NCI-H1694 treated with DMSO at 0.1 percent for 48 hours (cell line): Measurements from ENCODE around the gene DDX41.

Experiments used
- DNase-seq: peaks from one replicate; lab custom pipeline; 2025; lab: John Stamatoyannopoulos, UW

Gene DDX41

DNA sequence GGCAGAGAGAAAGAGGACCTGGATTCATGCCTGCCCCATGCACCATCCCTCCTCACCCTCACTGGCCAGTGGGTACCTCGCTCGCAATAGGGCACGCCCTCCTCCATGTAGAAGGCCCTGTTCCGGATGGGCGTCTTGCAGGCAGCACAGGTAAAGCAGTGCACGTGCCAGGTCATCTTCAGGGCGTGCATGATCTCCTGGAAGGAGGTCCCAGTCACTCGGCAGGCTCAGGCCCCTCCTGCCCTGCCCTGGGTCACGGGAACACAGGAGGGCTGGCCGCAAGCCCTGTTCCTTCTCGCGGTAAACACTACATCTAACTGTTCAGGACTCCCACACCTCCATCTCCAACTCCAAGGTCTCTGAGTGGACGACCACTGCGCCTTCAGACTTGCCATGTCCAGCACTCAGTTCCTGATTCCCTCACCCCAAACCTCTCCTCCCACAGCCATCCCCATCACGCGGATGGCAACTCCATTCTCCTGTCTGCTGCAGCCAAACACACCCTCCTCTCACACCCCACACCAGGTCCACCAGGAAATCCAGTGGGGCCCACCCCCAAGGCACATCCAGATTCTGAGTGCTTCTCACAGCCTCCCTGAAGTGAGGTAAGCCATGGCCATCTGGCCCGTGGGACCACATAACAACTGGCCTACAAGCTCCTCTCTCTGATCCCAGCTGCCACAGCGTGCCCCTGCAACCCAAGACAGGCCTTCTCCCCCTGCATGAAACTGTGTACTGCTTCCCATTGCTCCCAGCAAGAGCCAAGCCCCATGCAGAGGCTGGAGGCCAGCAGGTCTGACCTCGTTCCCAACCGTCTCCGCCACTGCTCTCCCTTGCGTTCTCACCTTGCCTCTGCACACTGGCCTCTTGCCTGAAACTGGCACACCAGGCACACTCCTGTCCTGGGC lies 32.5 kb downstream of the DDX41 start:
- no peak for DNase-seq

DNA sequence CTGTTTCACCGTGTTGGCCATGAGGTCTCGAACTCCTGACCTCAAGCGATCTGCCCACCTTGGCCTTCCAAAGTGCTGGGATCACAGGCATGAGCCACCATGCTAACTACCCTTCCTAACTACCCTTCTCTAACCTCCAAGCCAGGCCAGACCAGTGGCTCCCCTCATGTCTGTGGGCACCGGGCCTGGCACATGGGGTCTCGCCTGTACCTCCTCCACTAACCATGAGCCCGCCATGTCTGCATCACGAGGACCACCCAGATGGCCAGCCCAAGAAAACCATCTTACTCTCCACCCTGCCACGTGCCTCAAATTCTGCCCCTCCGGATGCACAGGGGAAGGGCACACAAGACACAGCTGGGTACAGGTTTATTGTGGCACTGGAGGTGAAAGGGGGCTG lies 33.7 kb downstream of the DDX41 start:
- DNase-seq = no peak

DNA sequence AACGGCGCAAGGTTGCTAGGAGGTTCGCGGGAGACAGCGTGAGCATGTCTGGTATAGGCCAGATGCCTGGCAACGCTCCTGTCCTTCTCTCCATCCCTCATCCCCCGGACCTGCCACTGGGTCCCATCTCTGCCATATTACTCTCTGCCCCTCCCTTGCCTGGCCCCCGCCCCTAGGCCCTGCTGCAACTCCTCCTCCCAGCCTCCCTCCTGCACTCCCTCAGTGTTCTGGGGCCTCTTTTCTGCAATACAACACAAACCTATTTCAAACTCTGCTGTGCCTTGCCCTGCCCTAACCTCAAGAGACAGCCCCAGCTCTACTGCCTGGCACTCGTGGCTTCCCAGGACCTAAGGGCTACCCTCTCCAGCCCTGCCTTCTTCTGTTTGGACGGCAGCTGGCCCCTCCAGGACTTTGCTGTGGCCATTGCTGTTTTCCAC lies 34.4 kb downstream of the DDX41 start:
- no peak for DNase-seq

DNA sequence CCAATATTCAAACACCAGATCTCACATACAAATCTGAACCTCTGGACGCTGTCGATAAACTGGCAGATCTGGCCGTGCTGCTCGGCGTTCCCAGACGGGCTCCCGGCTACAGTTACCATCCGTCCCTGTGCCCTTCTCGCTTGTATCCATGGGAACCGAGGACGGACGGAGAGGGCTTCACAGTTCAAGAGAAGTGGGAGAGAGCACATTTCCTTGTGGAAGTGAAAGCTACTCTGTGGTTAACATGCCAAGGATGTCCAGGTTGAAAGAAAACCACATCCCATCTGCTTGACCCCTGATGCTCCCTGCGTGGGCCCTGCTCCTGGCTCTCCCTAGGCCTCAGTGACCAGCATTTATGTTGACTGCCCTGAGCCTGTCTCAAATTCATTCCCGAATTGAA lies 37.0 kb downstream of the DDX41 start:
- DNase-seq = no peak

DNA sequence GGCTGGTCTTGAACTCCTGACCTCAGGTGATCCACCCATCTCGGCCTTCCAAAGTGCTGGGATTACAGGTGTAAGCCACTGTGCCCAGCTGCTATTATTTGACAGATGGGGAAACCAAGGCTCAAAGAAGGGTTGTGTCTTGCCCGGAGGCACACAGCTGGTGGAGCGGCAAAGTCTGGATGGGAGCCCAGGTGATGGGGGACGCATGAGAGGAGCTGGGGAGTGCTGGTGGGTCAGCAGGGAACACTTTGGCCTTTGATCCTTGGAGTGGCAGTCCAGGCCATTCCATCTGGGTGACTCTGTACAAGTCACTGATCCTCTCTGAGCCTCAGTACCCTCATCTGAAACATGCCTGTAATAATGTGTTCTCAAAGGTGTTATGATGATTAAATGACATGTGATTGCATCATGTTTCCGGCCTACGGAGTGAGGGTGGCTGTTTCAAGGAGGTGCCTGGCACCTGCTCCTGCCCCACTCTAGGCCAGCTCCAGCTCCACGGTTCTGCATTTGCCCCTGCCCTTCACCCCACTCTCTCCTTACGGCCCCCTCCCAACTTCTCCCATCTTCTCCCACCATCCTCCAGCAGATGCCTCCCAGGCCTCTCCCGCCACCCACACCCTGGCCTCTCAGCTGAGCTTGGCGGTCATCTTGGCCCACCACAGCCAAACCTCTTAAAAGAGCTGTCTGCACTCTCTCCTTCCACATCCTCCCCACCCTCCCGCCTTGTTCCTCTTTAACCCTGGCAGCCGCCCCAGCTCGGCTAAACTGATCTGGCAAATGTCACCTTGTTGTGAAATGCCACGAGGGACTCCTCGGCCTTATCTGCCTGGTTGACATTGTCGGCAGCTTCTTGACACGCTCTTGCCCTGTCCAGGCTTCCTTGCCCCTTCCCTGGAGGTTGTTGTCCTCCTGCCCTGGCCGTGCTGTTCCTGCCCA lies 37.8 kb downstream of the DDX41 start:
- no peak for DNase-seq

DNA sequence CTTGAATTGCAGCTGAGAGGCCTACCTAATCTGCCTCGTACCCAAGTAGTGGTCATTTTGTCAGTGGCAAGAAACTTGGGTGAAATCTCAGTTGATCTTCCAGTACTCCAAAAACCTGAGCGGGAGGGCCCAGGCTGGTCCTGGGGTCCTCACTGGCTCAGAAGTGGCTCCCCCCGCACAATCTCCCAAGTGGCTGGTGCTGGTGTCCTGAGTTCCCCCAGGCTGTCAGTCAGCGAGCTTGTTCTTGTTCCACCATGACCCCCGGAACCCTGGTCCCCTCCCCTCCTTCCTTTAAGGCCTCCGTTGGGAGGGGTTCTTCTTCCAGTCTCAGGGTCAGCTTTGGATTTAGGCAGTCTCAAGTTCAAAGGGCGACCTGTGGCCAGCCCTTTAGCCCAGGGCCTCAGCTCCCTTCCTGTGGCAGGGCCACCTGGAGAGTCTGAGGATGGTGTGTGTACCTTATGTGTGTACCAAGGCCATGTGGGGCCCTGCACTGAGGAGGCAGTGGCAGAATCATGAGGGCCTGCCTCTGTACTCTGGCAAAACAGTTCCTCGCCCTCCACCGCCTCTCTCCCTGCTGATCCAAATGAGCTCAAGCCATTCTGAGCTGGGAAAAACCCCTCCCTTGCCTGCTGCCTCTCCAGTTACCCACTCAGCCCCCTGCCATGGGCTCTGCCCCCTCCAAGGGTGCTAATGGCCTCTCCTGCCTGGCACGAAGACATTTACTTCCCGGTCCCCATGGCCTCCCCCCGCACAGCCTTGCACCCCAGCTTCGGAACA lies 38.9 kb downstream of the DDX41 start:
- DNase-seq = no peak

DNA sequence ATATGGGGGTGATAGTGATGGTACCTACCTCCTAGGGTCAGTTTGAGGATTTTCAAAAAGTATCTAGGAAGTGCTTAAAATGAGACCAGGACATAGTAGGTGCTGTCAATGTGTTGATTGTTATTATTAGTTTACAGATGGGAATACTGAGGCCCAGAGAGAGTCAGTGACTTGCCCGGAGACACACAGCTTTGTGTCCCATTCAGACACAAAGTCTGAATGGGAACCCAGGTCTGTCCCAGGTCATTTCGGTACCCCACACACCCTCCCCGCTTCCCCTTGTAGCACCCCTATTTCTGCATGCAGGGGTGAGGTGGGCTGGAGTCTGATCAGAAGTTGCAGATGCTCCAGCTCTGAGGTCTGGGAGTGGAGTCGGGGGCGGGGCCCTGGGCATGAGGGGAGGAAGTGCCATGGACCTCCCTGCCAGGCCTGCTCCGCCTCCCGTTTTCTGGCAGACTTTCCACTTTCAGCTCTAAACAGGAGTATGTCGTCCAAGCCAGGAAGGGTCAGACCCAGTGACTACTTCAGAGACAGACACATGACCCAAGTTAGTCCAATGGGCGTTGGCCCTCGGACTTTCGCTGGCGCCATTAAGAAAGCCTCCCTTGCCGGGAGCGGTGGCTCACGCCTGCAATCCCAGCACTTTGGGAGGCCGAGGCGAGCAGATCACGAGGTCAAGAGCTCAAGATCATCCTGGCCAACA lies 40.1 kb downstream of the DDX41 start:
- DNase-seq = no peak

DNA sequence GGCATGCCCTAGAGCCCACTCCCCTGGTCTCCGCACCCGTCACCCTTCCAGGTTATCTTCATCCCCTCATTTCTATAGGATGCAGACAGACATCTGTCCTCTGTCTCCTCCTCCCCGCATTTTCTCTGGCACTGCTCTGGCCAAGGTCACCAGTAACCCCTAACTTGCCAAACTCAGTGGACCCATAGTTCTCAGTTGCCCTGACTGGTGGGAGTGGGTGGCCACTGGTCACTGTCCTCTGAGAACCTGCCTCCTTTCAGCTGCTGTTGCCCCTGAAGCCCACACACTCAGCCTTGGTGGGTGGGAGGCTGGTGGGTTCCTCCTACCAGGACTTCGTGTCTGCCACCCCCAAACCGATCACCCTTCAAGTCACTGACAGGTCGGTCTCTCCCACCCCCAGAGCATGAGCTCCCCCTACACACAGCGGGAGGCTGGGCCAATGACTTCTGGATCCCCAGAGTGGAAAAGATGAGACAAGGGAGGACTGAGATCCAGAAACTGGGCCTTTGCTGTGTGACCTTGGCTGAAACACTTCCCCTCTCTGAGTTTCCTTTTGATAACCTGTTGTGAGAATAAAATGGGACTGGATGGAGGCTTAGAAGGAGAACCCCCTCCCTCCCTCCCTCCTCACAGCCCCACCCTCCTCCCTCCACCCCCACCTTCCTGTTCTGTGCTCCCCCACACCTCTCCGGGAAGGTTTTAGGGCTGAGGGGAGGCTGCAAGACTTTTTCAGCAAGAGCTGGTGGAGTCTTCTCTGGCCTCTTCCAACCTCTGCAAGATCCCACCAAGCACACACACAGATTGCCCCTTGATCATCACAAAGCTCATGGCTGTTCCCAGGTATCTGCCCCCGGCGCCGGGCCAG lies 41.0 kb downstream of the DDX41 start:
- DNase-seq = no peak

DNA sequence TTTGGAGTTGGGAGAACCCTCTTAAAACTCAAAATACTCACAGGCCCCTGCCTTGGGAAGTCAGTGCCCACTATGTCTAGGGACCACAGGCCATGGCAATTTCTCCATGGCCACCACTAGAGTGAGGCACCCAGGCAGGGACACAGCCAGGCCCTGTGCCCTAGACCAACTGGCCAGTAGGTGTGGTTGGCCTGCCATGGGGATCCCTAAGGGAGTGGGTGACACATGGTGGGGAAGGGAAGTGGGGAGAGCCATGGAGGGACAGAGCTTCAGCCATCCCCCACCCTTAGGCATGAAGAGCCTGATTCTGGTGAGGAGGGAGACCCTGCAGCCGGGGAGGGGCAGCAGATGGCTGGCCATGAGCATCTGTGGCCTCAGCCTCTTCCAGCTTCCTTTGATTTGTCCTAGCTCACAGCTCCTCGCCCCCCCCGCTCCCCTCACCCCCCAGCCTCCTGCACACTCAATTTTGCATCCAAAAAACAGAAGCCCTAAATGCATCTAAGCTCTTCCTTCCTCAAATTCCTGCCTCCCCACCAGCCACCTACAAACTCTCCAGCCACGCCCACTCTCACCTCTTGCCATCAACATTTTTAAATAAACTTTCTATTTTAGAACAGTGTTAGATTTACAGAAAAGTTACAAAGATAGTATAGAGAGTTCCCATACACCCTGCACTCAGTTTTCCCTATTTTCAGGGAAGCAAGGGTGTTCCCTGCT lies 41.8 kb downstream of the DDX41 start:
- DNase-seq = no peak

DNA sequence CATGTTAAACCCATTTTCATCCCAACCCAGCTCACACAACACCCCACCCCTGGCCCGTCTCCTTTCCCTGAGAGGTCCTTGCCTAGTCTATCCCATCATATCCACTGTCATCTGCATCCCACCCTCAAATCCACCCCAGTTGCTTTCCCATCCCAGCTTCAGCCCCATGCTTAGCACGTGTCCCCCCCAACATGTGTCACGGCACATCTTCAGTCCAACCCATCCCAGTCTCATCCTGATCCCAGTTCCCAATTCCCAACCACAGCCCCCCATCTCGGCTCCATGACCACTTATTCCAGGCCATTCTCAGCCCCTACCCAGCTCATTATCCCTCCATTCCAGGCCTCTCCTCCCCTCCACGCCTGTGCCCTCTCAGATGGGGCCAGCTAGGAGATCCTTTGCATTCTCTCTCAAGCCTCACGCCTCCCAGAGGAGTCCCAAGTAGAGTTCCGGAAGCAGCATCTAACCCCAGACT lies 42.7 kb downstream of the DDX41 start:
- no peak for DNase-seq

DNA sequence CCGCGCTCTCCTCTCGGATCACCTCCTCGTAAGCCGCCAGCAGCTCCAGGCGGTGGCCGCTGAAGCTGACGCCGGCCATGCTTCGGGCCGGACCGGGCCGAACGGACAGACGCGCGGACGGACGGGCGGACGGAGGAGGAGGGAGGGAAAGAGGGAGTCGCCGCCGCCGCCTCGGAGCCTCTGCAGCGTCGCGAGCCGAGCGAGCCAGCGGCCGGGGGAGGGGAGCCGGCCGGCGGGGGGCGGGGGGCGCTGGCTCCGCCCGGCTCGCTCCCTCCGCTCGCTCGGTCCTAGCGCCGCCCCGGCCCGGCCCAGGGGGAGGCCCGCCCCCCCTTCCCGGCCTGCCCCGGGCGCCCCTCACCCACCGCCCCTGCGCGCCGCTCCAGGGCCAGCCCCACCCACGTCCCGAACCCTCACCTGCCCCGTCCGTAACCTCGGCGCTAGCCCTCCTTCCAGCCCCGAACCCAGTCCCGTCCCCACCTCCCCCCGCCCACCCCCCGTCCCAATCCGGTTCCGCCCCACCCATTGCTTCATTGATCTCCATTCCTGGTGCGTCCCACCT lies 43.2 kb downstream of the DDX41 start, which contains the start of gene DBN1:
Gene DBN1, minus strand, starts transcription at position 192 of the 559 bp plus-strand sequence. Its CDS starts 113 bp downstream, at position 79.
- peak; percentile 24 for DNase-seq

DNA sequence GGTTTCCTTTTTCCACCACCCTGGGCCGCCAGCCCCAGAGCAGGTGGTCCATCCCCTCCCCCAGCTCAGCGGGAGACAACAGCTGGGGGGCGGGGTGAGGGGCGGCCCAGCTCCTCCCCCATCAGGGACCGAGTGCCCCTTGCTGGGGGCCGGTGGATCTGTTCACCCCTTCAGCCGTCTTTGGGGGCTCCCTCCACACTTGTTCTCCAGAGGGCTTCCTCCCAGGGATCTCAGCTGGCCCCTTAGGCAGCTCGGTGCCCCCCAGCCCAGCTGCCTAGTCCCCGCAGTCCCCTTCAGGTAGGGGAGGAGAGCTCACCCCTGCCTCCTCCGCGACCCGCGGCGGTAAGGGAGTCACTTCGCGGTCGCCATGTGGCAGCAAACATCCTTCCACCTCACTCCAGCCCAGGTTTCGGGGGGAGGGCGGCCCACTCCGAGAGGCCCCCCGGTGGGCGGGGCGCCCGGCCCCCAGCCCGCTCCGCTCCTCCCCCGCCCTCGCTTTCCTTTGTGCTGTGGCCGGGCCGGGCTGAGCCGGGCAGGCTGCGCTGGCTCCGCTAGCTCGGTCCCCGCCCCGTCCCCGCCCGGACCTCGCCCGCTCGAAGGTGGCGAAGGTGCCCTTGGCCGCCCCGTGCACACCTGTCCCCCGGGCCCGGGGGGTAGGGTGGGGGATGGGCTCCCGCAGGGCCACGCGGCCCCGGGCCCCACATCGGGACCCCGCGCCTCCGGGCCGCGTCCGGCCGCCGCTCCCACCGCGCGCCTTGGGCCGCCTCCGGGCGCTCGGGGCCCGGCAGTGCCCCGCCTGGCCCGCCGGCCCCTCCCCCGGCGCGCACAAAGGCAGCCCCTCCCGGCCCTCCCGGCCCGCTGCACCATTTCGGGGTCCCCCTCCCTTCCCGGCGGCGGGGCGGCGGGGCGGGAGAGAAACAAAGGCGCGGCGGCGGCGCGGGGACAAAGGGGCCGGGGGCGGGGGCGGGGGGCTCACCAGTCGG lies 44.0 kb downstream of the DDX41 start:
- DNase-seq = no peak

DNA sequence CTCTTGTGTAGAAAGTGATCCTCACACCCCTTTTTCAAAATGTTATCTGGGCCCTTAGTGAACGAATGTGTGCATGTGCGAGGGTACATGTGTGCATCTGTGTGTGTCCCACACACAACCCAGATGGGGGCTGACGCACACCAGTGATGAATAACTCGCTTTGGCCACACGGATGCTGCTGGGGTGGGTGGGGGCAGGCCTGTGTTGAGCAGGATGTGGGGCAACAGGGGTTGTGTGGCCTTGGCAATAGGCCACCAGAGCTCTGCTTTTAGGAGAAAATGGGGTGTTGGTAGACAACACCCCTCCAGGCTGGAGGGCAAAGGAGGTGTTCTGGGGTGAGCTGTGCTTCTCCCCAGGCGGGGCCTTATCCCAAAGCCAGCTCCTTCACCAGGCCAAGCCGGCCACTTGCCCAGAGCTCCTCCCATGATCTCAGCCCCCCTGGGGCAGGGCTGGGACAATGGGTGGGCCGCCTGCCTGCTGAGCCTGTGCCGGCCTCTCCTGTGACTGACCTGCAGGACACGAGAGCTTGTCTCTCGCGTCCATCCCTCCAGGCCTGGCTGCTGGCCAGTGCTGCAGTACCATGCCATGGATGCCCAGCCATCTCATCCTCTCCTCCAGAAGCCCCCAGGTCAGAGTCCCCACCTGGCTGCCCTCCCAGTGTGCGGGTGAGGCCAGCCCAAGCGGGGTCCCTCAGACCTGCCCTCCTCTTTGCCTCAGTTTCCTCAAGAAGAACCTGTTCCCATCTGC lies 45.0 kb downstream of the DDX41 start:
- no peak for DNase-seq

DNA sequence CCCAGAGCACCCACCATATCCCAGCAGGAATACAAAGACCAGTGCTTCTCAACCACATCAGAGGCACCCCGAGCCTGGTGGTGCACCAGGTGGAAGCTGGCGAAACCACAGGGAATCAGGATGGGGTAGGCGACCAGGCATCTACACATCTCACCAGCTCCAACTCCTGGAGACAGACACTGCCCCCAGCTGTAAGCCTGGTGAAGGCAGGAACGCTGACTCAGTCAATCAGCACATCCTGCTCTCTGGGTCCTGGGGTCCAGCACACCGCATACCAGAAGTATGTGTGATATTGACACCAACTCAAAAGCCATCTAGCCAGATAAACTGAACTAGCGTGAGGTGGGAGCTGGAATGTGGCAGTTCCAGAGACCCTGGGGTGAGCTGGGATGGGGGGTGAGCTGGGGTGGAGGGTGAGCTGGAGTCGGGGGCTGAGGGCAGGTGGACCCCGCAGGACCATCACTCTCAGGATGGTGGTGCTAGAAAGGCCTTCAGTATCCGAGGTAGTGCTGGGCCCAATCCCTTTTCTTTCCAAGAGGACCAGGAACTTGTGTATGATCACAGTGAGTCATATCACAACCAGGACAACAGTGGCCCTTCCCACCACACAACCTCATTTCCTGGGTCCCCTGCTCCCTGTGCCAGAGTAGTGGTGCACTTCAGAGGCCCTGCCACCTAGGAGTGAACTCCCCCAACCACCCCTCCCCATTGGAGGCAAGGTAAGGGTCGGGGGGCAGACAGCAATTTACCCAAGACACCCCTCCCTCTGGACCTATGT lies 45.8 kb downstream of the DDX41 start:
- DNase-seq = no peak

DNA sequence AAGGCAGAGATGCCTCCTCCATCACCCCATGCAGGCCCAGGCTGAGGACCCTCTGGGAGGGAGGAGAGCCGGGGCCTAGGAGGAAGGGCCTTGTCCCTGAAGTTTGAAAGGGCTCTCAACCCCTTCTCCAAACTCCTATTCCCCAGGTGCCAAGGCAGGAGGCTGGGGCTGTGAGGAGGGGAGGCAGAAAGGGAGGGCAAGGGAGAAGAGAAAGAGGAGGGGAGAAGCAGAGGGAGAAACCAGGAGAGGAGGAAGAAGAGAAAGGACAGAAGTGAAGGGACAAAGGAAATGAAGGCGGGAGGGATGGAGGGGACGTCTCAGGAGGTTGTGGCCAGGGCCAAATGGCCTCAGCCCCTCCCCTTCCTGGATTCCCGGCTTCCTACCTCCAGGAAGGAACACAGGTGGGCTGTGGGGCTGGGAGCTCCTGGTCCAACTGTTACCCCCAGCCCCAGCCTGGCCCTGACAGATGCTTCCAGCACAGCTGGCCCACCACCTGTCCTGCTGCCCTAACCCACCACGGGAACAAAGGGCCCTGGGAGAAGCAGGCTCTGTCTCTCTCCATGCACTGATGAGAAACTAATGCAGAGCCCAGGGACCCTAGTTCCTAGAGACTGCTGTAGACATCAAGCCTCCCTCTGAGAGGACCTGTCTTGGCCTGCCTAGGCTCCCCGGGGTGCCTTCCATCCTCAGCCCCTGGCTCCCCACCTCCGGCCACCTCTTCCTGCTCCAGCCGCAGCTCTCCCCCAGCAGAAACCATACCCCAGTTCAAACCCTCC lies 46.8 kb downstream of the DDX41 start:
- no peak for DNase-seq
